H1 (cell line): Measurements from ENCODE around the gene APELA. TPM values are rescaled to one million over a fixed set of nuclear protein-coding genes. Genes with fewer than 3 reads are reported as not detected.

ENCODE experiments used
- CTCF ChIA-PET: fragments of 300-600 bp; sonication (Branson Sonifier 250); formaldehyde crosslinking; loops from one replicate; lab custom pipeline; 2021; ENCODE audit not compliant: partially characterized antibody; lab: Charles Lee
- POLR2A ChIA-PET: fragments of 300-600 bp; sonication (Branson Sonifier 250); formaldehyde crosslinking; loops from one replicate; lab custom pipeline; 2021; ENCODE audit warnings: inconsistent platforms; ENCODE audit not compliant: partially characterized antibody; lab: Charles Lee
- DNase-seq, 2 experiments: peaks; one replicate each; pipeline versions ENCODE4 v3.0.0 to v3.0.0-alpha.2; 2010 to 2022; ENCODE audit warnings: low spot score in 2 of 2, low read depth in 1 of 2, mixed read lengths in 1 of 2
- FAIRE-seq: peaks from 2 replicates; lab custom pipeline; 2011; peaks lifted over from hg19 to GRCh38; lab: Jason Lieb, UNC
- H2AFZ ChIP-seq: 2 replicates; pipeline ENCODE4 v1.8.1; 2012; ENCODE audit warnings: low read length, inconsistent platforms
- H2AK5ac ChIP-seq: 2 replicates; pipeline ENCODE4 v1.6.1; 2013; ENCODE audit warnings: low read depth, low read length
- H2BK120ac ChIP-seq: replicated peaks from 2 replicates; pipeline ENCODE3; 2013; ENCODE audit warnings: low read depth, low read length, inconsistent platforms
- H2BK12ac ChIP-seq: 2 replicates; pipeline ENCODE4 v1.6.1; 2013; ENCODE audit warnings: low read depth, low read length
- H2BK15ac ChIP-seq: 2 replicates; pipeline ENCODE4 v1.6.1; 2013; ENCODE audit warnings: low read length
- H2BK20ac ChIP-seq: 2 replicates; pipeline ENCODE4 v1.6.1; 2013; ENCODE audit warnings: low read length
- H2BK5ac ChIP-seq: 2 replicates; pipeline ENCODE4 v1.6.1; 2013; ENCODE audit warnings: low read depth, low read length
- H3K14ac ChIP-seq: 2 replicates; pipeline ENCODE4 v1.6.1; 2013; ENCODE audit warnings: inconsistent platforms; ENCODE audit not compliant: insufficient read length
- H3K18ac ChIP-seq: 2 replicates; pipeline ENCODE4 v1.6.1; 2013; ENCODE audit warnings: low read length; ENCODE audit errors: extremely low read depth
- H3K23ac ChIP-seq: 2 replicates; pipeline ENCODE4 v1.6.1; 2013; ENCODE audit warnings: inconsistent platforms; ENCODE audit not compliant: insufficient read length
- H3K23me2 ChIP-seq: 2 replicates; pipeline ENCODE4 v1.6.1; 2013; ENCODE audit warnings: low read depth, low read length
- H3K27ac ChIP-seq: 2 replicates; pipeline ENCODE4 v1.6.1; 2011; ENCODE audit warnings: low read depth, low read length, inconsistent platforms
- H3K27me3 ChIP-seq, 4 experiments: replicated peaks in 1 of 4; 1 replicate in 1 of 4; 2 replicates in 3 of 4; pipeline versions ENCODE4 v1.6.1 to v1.8.1; 2011 to 2013; ENCODE audit warnings: low read length in 3 of 4, mild to moderate bottlenecking in 3 of 4, inconsistent platforms in 2 of 4, mixed read lengths in 2 of 4, moderate library complexity in 1 of 4; ENCODE audit not compliant: control insufficient read depth in 3 of 4, insufficient read depth in 3 of 4; ENCODE audit errors: extremely low read depth in 1 of 4
- H3K36me3 ChIP-seq, 4 experiments: 2 replicates each; pipeline versions ENCODE4 v1.6.1 to v1.8.1; 2011 to 2013; ENCODE audit warnings: mild to moderate bottlenecking in 4 of 4, low read length in 3 of 4, moderate library complexity in 2 of 4, control low read depth in 1 of 4, inconsistent platforms in 1 of 4; ENCODE audit not compliant: insufficient read depth in 4 of 4, control insufficient read depth in 2 of 4
- H3K4ac ChIP-seq: replicated peaks from 2 replicates; pipeline ENCODE3; 2013; ENCODE audit warnings: low read length, low read depth, mixed read lengths, inconsistent platforms; ENCODE audit not compliant: insufficient read length
- H3K4me1 ChIP-seq, 4 experiments: replicated peaks in 1 of 4; 1 replicate in 1 of 4; 2 replicates in 3 of 4; pipeline versions ENCODE4 v1.6.1 to v1.8.1; 2011 to 2013; ENCODE audit warnings: low read length in 3 of 4, inconsistent platforms in 2 of 4, mixed read lengths in 1 of 4; ENCODE audit not compliant: insufficient read depth in 4 of 4, control insufficient read depth in 3 of 4
- H3K4me2 ChIP-seq, 2 experiments: 2 replicates each; pipeline versions ENCODE4 v1.6.1 to v1.8.1; 2011 to 2013; ENCODE audit warnings: low read depth in 2 of 2, low read length in 2 of 2, control low read depth in 1 of 2, inconsistent platforms in 1 of 2, mild to moderate bottlenecking in 1 of 2; ENCODE audit not compliant: insufficient read depth in 1 of 2
- H3K4me3 ChIP-seq, 4 experiments: fragments of 200-600, 300-600 bp in 1 of 4; sonication (generic), shearing (Covaris generic), sonication (Bioruptor Twin) in 1 of 4; 2 replicates each; pipeline versions ENCODE4 v1.5.1 to v1.8.1; 2011 to 2016; ENCODE audit warnings: low read length in 4 of 4, low read depth in 3 of 4, control low read depth in 2 of 4, inconsistent platforms in 2 of 4, mild to moderate bottlenecking in 2 of 4, mixed read lengths in 1 of 4, moderate library complexity in 1 of 4; ENCODE audit not compliant: insufficient read depth in 2 of 4; ENCODE audit errors: extremely low read depth in 1 of 4
- H3K56ac ChIP-seq: replicated peaks from 2 replicates; pipeline ENCODE3; 2013; ENCODE audit warnings: low read depth, mild to moderate bottlenecking, mixed read lengths, low read length, inconsistent platforms; ENCODE audit not compliant: insufficient read length
- H3K79me1 ChIP-seq: 2 replicates; pipeline ENCODE4 v1.6.1; 2013; ENCODE audit warnings: low read depth, low read length, control low read depth
- H3K79me2 ChIP-seq, 2 experiments: 2 replicates each; pipeline versions ENCODE4 v1.6.1 to v1.8.1; 2012 to 2013; ENCODE audit warnings: low read length in 2 of 2, mild to moderate bottlenecking in 2 of 2, inconsistent platforms in 1 of 2; ENCODE audit not compliant: insufficient read depth in 2 of 2, control insufficient read depth in 1 of 2
- H3K9ac ChIP-seq, 4 experiments: replicated peaks in 1 of 4; 1 replicate in 1 of 4; 2 replicates in 3 of 4; pipeline versions ENCODE4 v1.6.1 to v1.8.1; 2011 to 2013; ENCODE audit warnings: low read depth in 3 of 4, low read length in 3 of 4, control low read depth in 2 of 4, mild to moderate bottlenecking in 2 of 4, moderate library complexity in 2 of 4, inconsistent platforms in 1 of 4; ENCODE audit errors: extremely low read depth in 1 of 4
- H3K9me3 ChIP-seq, 2 experiments: 2 replicates each; pipeline versions ENCODE4 v1.6.1 to v1.8.1; 2012 to 2013; ENCODE audit warnings: mild to moderate bottlenecking in 2 of 2, moderate library complexity in 2 of 2, control low read depth in 1 of 2, inconsistent platforms in 1 of 2, low read depth in 1 of 2, low read length in 1 of 2, mixed read lengths in 1 of 2; ENCODE audit not compliant: insufficient read depth in 2 of 2
- H4K20me1 ChIP-seq, 2 experiments: replicated peaks in 1 of 2; 2 replicates each; pipeline versions ENCODE3 to v1.8.1; 2011 to 2013; ENCODE audit warnings: inconsistent platforms in 2 of 2, low read length in 2 of 2, mild to moderate bottlenecking in 1 of 2; ENCODE audit not compliant: insufficient read depth in 2 of 2, control insufficient read depth in 1 of 2
- H4K5ac ChIP-seq: 2 replicates; pipeline ENCODE4 v1.6.1; 2013; ENCODE audit warnings: low read length, low read depth, mixed read lengths, inconsistent platforms; ENCODE audit not compliant: insufficient read length
- H4K8ac ChIP-seq: 2 replicates; pipeline ENCODE4 v1.8.0; 2013; ENCODE audit warnings: mild to moderate bottlenecking, moderate library complexity, low read length, inconsistent platforms; ENCODE audit not compliant: insufficient read depth; ENCODE audit errors: extremely low read depth
- H4K91ac ChIP-seq: replicated peaks from 2 replicates; pipeline ENCODE3; 2013; ENCODE audit warnings: low read length, mixed read lengths, inconsistent platforms; ENCODE audit not compliant: insufficient read length
- WGBS, 2 experiments: shearing (Covaris generic) in 1 of 2; methylation state at CpG; one replicate each; pipeline versions ENCODE4 v1.1.6 to v1.1.7; 2013 to 2015; ENCODE audit warnings: low lambda C conversion rate in 2 of 2, mixed read lengths in 2 of 2, inconsistent platforms in 1 of 2, low coverage in 1 of 2, missing lambda C conversion rate in 1 of 2; ENCODE audit not compliant: insufficient replicate concordance in 2 of 2, insufficient coverage in 1 of 2, insufficient read length in 1 of 2; ENCODE audit errors: extremely low coverage in 1 of 2, missing lambda C conversion rate in 1 of 2; 5-methylcytosine and 5-hydroxymethylcytosine counted together
- polyA plus RNA-seq, 7 experiments: library from polyadenylated mRNA; depleted of rRNA in 3 of 7; stranded (reverse) in 5 of 7; unstranded in 2 of 7; fragments of >200 nt in 5 of 7; fragments of 200-250 nt in 2 of 7; gene quantifications; 1 replicate in 5 of 7; 2 replicates in 1 of 7; 4 replicates in 1 of 7; pipeline versions ENCODE4 v1.2.1 to v1.2.3, GENCODE V29; 2011 to 2013; ENCODE audit warnings: missing spikeins in 2 of 7, mixed read lengths in 2 of 7
- total RNA-seq: library from RNA; stranded (reverse); fragmentation: NEBNext Ultra II Directional; extraction: Animal tissue kit (Norgen Biotek cat#: 25700); gene quantifications from 2 replicates; pipeline ENCODE4 v1.2.1, GENCODE V29; 2021
- TF ChIP-seq, protein P1 (sequence below): IDR thresholded peaks from 2 replicates; pipeline ENCODE4 v1.6.1; 2012; ENCODE audit warnings: low read length, inconsistent platforms

Gene APELA
- total and polyA plus RNA-seq, 2 of the 8 experiments (the other 6 are each of a cell fraction or from before 2014, with no cell fraction given): 60.2 to 81.8 TPM

DNA sequence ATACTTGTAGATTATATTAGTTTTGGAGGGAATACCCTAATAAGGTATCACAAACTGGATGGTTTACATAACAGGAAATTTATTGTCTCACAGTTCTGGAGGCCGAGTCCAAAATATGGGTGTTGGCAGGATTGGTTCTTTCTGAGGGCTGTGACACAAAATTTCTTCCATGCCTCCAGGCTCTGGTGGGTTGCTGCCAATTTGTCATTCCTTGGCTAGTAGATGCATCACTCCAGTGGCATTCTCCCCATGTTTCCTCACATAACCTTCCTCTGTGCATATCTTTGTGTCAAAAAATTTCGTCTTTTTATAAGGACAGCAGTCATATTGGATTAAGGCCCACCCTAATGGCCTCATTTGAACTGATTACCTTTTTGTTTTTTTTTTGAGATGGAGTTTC, 49.3 kb downstream of the APELA start:
- 92% methylated on average over 2 of the region's 2 CpGs; no CpG with 5 or more reads in 1 of the 2 experiments for WGBS, 2 experiments
- no peaks in the 10 kb centered on the region for H3K79me1 ChIP-seq
- no peak overlapping the region for H2BK120ac ChIP-seq
- H4K91ac ChIP-seq: no peak overlapping the region
- TF ChIP-seq, protein P1, sequence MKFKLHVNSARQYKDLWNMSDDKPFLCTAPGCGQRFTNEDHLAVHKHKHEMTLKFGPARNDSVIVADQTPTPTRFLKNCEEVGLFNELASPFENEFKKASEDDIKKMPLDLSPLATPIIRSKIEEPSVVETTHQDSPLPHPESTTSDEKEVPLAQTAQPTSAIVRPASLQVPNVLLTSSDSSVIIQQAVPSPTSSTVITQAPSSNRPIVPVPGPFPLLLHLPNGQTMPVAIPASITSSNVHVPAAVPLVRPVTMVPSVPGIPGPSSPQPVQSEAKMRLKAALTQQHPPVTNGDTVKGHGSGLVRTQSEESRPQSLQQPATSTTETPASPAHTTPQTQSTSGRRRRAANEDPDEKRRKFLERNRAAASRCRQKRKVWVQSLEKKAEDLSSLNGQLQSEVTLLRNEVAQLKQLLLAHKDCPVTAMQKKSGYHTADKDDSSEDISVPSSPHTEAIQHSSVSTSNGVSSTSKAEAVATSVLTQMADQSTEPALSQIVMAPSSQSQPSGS: no peak
- H3K4me2 ChIP-seq: no peak overlapping the region
- no peak overlapping the region for H3K18ac ChIP-seq
- H2BK5ac ChIP-seq: no peak overlapping the region
- H4K20me1 ChIP-seq: no peaks in the 10 kb centered on the region
- H3K4me1 ChIP-seq: no peaks in the 10 kb centered on the region
- DNase-seq: no peak
- no peak for FAIRE-seq
- H4K8ac ChIP-seq: no peak overlapping the region
- no peak overlapping the region for H3K4me3 ChIP-seq
- H3K79me2 ChIP-seq: no peaks in the 10 kb centered on the region
- no peak overlapping the region for H2BK15ac ChIP-seq
- H3K56ac ChIP-seq: no peak overlapping the region
- POLR2A ChIA-PET: no interaction called here
- no peaks in the 10 kb centered on the region for H3K9me3 ChIP-seq
- no peak overlapping the region for H2BK12ac ChIP-seq
- H3K9ac ChIP-seq: no peak overlapping the region
- H3K23me2 ChIP-seq: no peaks in the 10 kb centered on the region
- H3K27ac ChIP-seq: no peak overlapping the region
- H2AFZ ChIP-seq: no peak overlapping the region
- H3K36me3 ChIP-seq: no peaks in the 10 kb centered on the region
- no peak overlapping the region for H3K14ac ChIP-seq
- H2BK20ac ChIP-seq: no peak overlapping the region
- H4K5ac ChIP-seq: no peak overlapping the region
- no peak overlapping the region for H3K4ac ChIP-seq
- H2AK5ac ChIP-seq: no peak overlapping the region
- CTCF ChIA-PET: interaction anchor here (0.7 to 1.1 kb wide), 2 partner anchors 8 to 147 kb away, joined by 3 read pairs; no protein-coding TSS in a partner anchor
- H3K27me3 ChIP-seq: no peaks in the 10 kb centered on the region
- H3K23ac ChIP-seq: no peak overlapping the region
